DND-41 (cell line): ENCODE results near the gene SLC2A4RG.
"Not testable (repeated sequence)": the region's sequence is repeated elsewhere in the genome, so short reads cannot be mapped to it uniquely, and the experiment has no call there.

Experiments
- ATAC-seq: fragments of 200-7000 bp; cut with Tn5 transposase; 3 replicates; pipeline ENCODE4 v1.9.1; 2021; ENCODE audit warnings: low read depth; ENCODE audit not compliant: insufficient read depth
- DNase-seq: peaks from one replicate; pipeline ENCODE4 v3.0.0-alpha.2; 2020
- H2AFZ ChIP-seq: 2 replicates; pipeline ENCODE4 v1.6.0; 2012; ENCODE audit warnings: low read depth, low read length
- H3K27ac ChIP-seq: 2 replicates; pipeline ENCODE4 v1.5.1; 2012; ENCODE audit warnings: low read length, inconsistent platforms
- H3K27me3 ChIP-seq: fragments of 200-600 bp; sonication (generic); 2 replicates; pipeline ENCODE4 v1.6.0; 2012; ENCODE audit warnings: low read length, mild to moderate bottlenecking, inconsistent platforms; ENCODE audit not compliant: insufficient read depth, poor library complexity
- H3K36me3 ChIP-seq: 2 replicates; pipeline ENCODE4 v1.5.1; 2012; ENCODE audit warnings: low read length, inconsistent platforms; ENCODE audit not compliant: insufficient read depth
- H3K4me1 ChIP-seq: 2 replicates; pipeline ENCODE4 v1.5.1; 2012; ENCODE audit warnings: mild to moderate bottlenecking, low read length; ENCODE audit not compliant: insufficient read depth
- H3K4me2 ChIP-seq: 2 replicates; pipeline ENCODE4 v1.6.0; 2012; ENCODE audit warnings: mild to moderate bottlenecking, moderate library complexity, low read length, inconsistent platforms; ENCODE audit not compliant: insufficient read depth
- H3K4me3 ChIP-seq, 2 experiments: fragments of 200-600 bp in 1 of 2; shearing (Covaris generic) in 1 of 2; 2 replicates each; pipeline ENCODE4 v1.5.1; 2012 to 2016; ENCODE audit warnings: inconsistent platforms in 2 of 2, low read length in 2 of 2, mild to moderate bottlenecking in 2 of 2, low read depth in 1 of 2, moderate library complexity in 1 of 2
- H3K79me2 ChIP-seq: 2 replicates; pipeline ENCODE4 v1.6.0; 2012; ENCODE audit warnings: low read length, inconsistent platforms; ENCODE audit not compliant: insufficient read depth
- H3K9ac ChIP-seq: 2 replicates; pipeline ENCODE4 v1.6.0; 2012; ENCODE audit warnings: low read depth, mild to moderate bottlenecking, inconsistent platforms, low read length, moderate library complexity
- H3K9me3 ChIP-seq: 2 replicates; pipeline ENCODE4 v1.5.1; 2012; ENCODE audit warnings: low read length, moderate library complexity, mild to moderate bottlenecking, inconsistent platforms; ENCODE audit not compliant: insufficient read depth, severe bottlenecking
- H4K20me1 ChIP-seq: 2 replicates; pipeline ENCODE4 v1.6.0; 2012; ENCODE audit warnings: low read length; ENCODE audit not compliant: insufficient read depth
- EZH2 ChIP-seq: IDR thresholded peaks from 3 replicates; pipeline ENCODE4 v1.6.1; 2012; ENCODE audit warnings: borderline replicate concordance, low read depth, mild to moderate bottlenecking, moderate library complexity, low read length, inconsistent platforms; ENCODE audit not compliant: severe bottlenecking
- TF ChIP-seq, protein P1 (sequence below): IDR thresholded peaks from 2 replicates; pipeline ENCODE4 v1.5.1; 2012; ENCODE audit warnings: borderline replicate concordance, low read length, moderate library complexity, mild to moderate bottlenecking; ENCODE audit not compliant: poor library complexity, severe bottlenecking; ENCODE audit errors: extremely low read depth

SLC2A4RG gene

DNA sequence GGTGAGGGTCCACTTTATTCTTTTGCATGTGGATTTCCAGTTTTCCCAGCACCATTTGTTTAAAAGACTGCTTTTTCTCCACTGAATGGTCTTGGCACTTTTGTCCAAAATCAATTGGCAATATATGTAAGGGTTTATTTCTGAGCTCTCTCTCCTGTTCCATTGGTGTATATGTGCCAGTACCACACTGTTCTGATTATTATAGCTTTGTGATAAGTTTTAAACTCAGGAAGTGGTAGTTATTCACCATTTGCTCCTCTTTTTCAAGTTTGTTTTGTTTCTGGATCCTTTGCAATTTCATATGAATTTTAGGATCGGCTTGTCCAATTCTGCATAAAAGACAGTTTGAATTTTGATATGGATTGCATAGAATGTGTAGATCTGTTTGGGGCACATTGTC lies 27.4 kb upstream of the SLC2A4RG start:
- peaks cover 81% of the 10 kb centered on the region for H3K36me3 ChIP-seq
- DNase-seq (no peak), ATAC-seq (no peak)
- H2AFZ ChIP-seq = no peak overlapping the region
- H3K27ac ChIP-seq = no peak overlapping the region
- H3K9me3 ChIP-seq = peaks cover 6% of the 10 kb centered on the region
- no peak overlapping the region for H3K4me3 ChIP-seq
- peaks cover 28% of the 10 kb centered on the region for H3K4me1 ChIP-seq
- H4K20me1 ChIP-seq = peaks cover 19% of the 10 kb centered on the region
- no peak overlapping the region for H3K4me2 ChIP-seq
- H3K79me2 ChIP-seq = peaks cover 98% of the 10 kb centered on the region
- H3K9ac ChIP-seq = no peak overlapping the region
- no peaks in the 10 kb centered on the region for H3K27me3 ChIP-seq
- TF ChIP-seq, protein P1, sequence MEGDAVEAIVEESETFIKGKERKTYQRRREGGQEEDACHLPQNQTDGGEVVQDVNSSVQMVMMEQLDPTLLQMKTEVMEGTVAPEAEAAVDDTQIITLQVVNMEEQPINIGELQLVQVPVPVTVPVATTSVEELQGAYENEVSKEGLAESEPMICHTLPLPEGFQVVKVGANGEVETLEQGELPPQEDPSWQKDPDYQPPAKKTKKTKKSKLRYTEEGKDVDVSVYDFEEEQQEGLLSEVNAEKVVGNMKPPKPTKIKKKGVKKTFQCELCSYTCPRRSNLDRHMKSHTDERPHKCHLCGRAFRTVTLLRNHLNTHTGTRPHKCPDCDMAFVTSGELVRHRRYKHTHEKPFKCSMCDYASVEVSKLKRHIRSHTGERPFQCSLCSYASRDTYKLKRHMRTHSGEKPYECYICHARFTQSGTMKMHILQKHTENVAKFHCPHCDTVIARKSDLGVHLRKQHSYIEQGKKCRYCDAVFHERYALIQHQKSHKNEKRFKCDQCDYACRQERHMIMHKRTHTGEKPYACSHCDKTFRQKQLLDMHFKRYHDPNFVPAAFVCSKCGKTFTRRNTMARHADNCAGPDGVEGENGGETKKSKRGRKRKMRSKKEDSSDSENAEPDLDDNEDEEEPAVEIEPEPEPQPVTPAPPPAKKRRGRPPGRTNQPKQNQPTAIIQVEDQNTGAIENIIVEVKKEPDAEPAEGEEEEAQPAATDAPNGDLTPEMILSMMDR = no peak
- TF ChIP-seq EZH2 = no peak

DNA sequence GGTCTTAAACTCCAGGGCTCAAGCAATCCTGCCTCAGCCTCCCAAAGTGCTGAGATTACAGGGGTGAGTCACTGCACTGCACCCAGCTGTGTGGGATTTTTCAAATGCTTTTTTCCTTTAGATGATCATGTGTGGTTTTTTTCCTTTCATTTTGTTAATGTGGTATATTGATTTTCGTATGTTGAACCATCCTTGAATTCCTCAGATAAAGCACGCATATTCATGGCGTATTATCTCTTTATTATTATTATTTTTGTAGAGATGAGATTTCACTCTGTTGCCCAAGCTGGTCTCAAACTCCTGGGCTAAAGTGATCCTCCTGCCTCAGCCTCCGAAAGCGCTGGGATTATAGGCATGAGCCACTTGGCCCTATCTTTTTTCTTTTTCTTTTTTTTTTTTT lies 24.7 kb upstream of the SLC2A4RG start:
- H3K9ac ChIP-seq = no peak overlapping the region
- H3K9me3 ChIP-seq = peaks cover 8% of the 10 kb centered on the region
- no peaks in the 10 kb centered on the region for H3K27me3 ChIP-seq
- H3K4me2 ChIP-seq = no peak overlapping the region
- TF ChIP-seq EZH2 = no peak
- TF ChIP-seq, protein P1 = no peak
- ATAC-seq (no peak), DNase-seq (no peak)
- H4K20me1 ChIP-seq = peaks cover 7% of the 10 kb centered on the region; the same call in 1 of the 2 replicates
- peaks cover 93% of the 10 kb centered on the region for H3K36me3 ChIP-seq
- H3K27ac ChIP-seq = no peak overlapping the region
- peaks cover 14% of the 10 kb centered on the region for H3K4me1 ChIP-seq
- H3K4me3 ChIP-seq = no peak overlapping the region
- no peak overlapping the region for H2AFZ ChIP-seq
- H3K79me2 ChIP-seq = peaks cover 95% of the 10 kb centered on the region

GRCh38 chr20:63718996-63719395 lies 20.6 kb upstream of the SLC2A4RG start:
- H3K79me2 ChIP-seq = peaks cover 81% of the 10 kb centered on the region
- TF ChIP-seq, protein P1 = no peak
- no peak for TF ChIP-seq EZH2
- H3K4me2 ChIP-seq = no peak overlapping the region
- ATAC-seq (no peak), DNase-seq (no peak)
- no peaks in the 10 kb centered on the region for H3K4me1 ChIP-seq
- H4K20me1 ChIP-seq = peaks cover 14% of the 10 kb centered on the region; the same call in 1 of the 2 replicates
- H3K27ac ChIP-seq = no peak overlapping the region
- peaks cover 86% of the 10 kb centered on the region for H3K36me3 ChIP-seq
- no peak overlapping the region for H3K9ac ChIP-seq
- peaks cover 10% of the 10 kb centered on the region for H3K9me3 ChIP-seq
- no peak overlapping the region for H2AFZ ChIP-seq
- H3K27me3 ChIP-seq = no peaks in the 10 kb centered on the region
- H3K4me3 ChIP-seq = no peak overlapping the region

- Histone ChIP-seq H3K36me3 (peaks cover 73% of the 10 kb centered on the region), H3K9me3 (peaks cover 17% of the 10 kb centered on the region), H3K79me2 (peaks cover 78% of the 10 kb centered on the region), H3K4me1 (peaks cover 17% of the 10 kb centered on the region)
- not testable (repeated sequence) for H3K27me3 ChIP-seq, H3K9ac ChIP-seq, H2AFZ ChIP-seq, ATAC-seq, H3K4me3 ChIP-seq, H4K20me1 ChIP-seq, DNase-seq, H3K27ac ChIP-seq, H3K4me2 ChIP-seq
These were observed 16.5 kb upstream of the SLC2A4RG start for GRCh38 chr20:63722967-63723622.

GRCh38 chr20:63730189-63730733 lies 9.3 kb upstream of the SLC2A4RG start:
- ATAC-seq, DNase-seq, H3K9me3 ChIP-seq, H3K4me3 ChIP-seq, H3K4me2 ChIP-seq, H2AFZ ChIP-seq, H3K27me3 ChIP-seq: not testable (repeated sequence)
- H3K79me2 ChIP-seq = peaks cover 75% of the 10 kb centered on the region
- H3K4me1 ChIP-seq = peaks cover 53% of the 10 kb centered on the region
- peaks cover 72% of the 10 kb centered on the region for H3K36me3 ChIP-seq
- peak overlapping the region; percentile 84 for H3K27ac ChIP-seq
- peak overlapping the region; percentile 26; the same call in 1 of the 2 replicates for H3K9ac ChIP-seq
- H4K20me1 ChIP-seq = peaks cover 44% of the 10 kb centered on the region
